Subcutaneous adipose tissue (tissue), 4 donors: Measurements from ENCODE around the gene CTTNBP2NL. TPM values are rescaled to one million over a fixed set of nuclear protein-coding genes. Genes with fewer than 3 reads are reported as not detected.

Experiments used
- CTCF ChIP-seq: fragments of 450-650 bp; IDR thresholded peaks from one replicate; pipeline ENCODE4 v1.5.1; 2016; ENCODE audit warnings: low read depth, mild to moderate bottlenecking, control low read depth, antibody characterized with exemption, moderate library complexity
- total RNA-seq, 4 donors: library from RNA; depleted of rRNA; stranded (reverse); fragments of >200 nt; gene quantifications; one replicate each; pipeline ENCODE4 v1.1.0, GENCODE V29; 2016

CTTNBP2NL gene
- total RNA-seq, 4 donors from 2014 or later, result 27.1 to 72.7 (median 31.6) TPM

GRCh38 chr1:112461200-112461871 lies 65.3 kb downstream of the CTTNBP2NL start:
- no peak for TF ChIP-seq CTCF

DNA sequence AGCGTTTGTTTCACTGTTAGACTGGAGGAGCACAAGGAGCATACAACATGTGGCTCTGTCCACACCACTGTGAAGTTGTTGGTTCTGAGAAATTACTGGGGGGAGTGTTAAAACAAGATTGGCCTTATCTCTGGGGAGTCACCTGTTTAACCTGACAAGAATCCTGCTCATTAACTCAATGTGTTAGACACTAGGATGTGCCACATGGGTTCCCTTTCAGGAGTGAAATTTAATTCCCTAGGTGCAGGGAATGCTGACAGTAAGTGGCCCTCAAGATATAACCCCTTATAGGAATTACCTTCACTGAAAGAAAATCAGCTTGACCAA lies 66.9 kb downstream of the CTTNBP2NL start:
- no peak for TF ChIP-seq CTCF

- no peak for TF ChIP-seq CTCF
Measured at GRCh38 chr1:112464501-112464900, 68.5 kb downstream of the CTTNBP2NL start.

- TF ChIP-seq CTCF, result no peak
Measured at GRCh38 chr1:112465122-112465521, 69.1 kb downstream of the CTTNBP2NL start.

DNA sequence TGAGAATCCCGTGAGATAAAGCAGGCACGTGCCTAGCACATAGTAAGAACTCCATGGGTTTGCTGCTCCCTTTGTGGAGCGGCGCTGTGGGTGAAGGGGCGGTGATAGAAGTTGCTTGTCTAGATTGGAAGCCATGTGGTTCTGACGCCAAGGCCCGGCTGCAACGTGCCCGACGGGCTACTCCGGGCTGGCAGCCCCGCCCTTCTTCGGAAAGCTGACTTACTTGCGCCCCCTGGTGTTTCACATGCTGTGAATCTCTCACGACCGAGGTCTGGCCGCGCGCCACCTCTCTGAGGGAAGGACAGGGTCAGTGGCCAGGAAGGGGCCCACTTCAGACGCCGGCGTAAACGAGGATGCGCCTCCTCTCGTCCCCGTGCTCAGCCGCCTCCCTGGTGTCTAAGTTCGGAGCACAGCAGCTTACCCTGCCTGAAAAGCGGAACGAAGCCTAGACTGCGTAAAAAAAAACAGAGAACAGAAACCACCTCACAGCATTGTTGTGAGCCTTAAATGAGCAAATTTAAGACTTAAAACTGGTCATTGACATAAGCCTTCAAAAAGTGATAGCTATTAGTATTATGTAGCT lies 70.2 kb downstream of the CTTNBP2NL start:
- TF ChIP-seq CTCF, result no peak

- no peak for TF ChIP-seq CTCF
Measured at GRCh38 chr1:112470966-112471365, 75.0 kb downstream of the CTTNBP2NL start.

- TF ChIP-seq CTCF, result no peak
Measured at GRCh38 chr1:112472142-112472541, 76.1 kb downstream of the CTTNBP2NL start.
